OCI-LY3 (cell line): ENCODE data around the gene FGF2.

Experiments
- H2AFZ ChIP-seq: fragments of 200-600, 300-600 bp; shearing (Covaris generic); 2 replicates; pipeline ENCODE4 v1.6.0; 2014; ENCODE audit warnings: antibody characterized with exemption, low read depth, low read length
- H3K27ac ChIP-seq: fragments of 200-600, 300-600 bp; sonication (generic); 2 replicates; pipeline ENCODE4 v1.5.1; 2014; ENCODE audit warnings: mild to moderate bottlenecking, low read length, moderate library complexity, mixed read lengths
- H3K27me3 ChIP-seq: fragments of 200-600, 300-600 bp; sonication (generic); 2 replicates; pipeline ENCODE4 v1.6.1; 2014; ENCODE audit warnings: low read depth, low read length, mixed read lengths
- H3K36me3 ChIP-seq: fragments of 200-600, 300-600 bp; sonication (generic); replicated peaks from 2 replicates; pipeline ENCODE3; 2014; ENCODE audit warnings: low read depth, low read length, mixed read lengths
- H3K4me1 ChIP-seq: fragments of 300-600, 200-600 bp; sonication (generic); 2 replicates; pipeline ENCODE4 v1.6.1; 2014; ENCODE audit warnings: low read length, mixed read lengths
- H3K4me2 ChIP-seq: fragments of 200-600, 300-600 bp; sonication (generic); 2 replicates; pipeline ENCODE4 v1.6.1; 2014; ENCODE audit warnings: low read length, mixed read lengths
- H3K4me3 ChIP-seq: fragments of 300-600, 200-600 bp; sonication (generic); 2 replicates; pipeline ENCODE4 v1.5.1; 2014; ENCODE audit warnings: antibody characterized with exemption, mild to moderate bottlenecking, low read length, moderate library complexity
- H3K79me2 ChIP-seq: fragments of 300-600, 200-600 bp; shearing (Covaris generic); 2 replicates; pipeline ENCODE4 v1.6.1; 2014; ENCODE audit warnings: mild to moderate bottlenecking, low read length, mixed read lengths
- H3K9ac ChIP-seq: fragments of 300-600, 200-600 bp; shearing (Covaris generic); 2 replicates; pipeline ENCODE4 v1.6.0; 2014; ENCODE audit warnings: mild to moderate bottlenecking, low read length, moderate library complexity
- H3K9me3 ChIP-seq: fragments of 200-600, 300-600 bp; shearing (Covaris generic); 2 replicates; pipeline ENCODE4 v1.6.1; 2014; ENCODE audit warnings: low read length, mixed read lengths; ENCODE audit not compliant: insufficient read depth
- H4K20me1 ChIP-seq: fragments of 200-600, 300-600 bp; sonication (generic); 2 replicates; pipeline ENCODE4 v1.6.1; 2016; ENCODE audit warnings: low read length, mixed read lengths; ENCODE audit not compliant: insufficient read depth
- CTCF ChIP-seq: fragments of 200-600, 300-600 bp; sonication (generic); IDR thresholded peaks from 2 replicates; pipeline ENCODE4 v1.5.1; 2014; ENCODE audit warnings: antibody characterized with exemption, low read length, low read depth
- EZH2phosphoT487 ChIP-seq: fragments of 200-600 bp; shearing (Covaris generic); IDR thresholded peaks from 2 replicates; pipeline ENCODE4 v1.6.1; 2018; ENCODE audit warnings: antibody characterized with exemption, mixed run types, low read depth

The FGF2 gene

DNA sequence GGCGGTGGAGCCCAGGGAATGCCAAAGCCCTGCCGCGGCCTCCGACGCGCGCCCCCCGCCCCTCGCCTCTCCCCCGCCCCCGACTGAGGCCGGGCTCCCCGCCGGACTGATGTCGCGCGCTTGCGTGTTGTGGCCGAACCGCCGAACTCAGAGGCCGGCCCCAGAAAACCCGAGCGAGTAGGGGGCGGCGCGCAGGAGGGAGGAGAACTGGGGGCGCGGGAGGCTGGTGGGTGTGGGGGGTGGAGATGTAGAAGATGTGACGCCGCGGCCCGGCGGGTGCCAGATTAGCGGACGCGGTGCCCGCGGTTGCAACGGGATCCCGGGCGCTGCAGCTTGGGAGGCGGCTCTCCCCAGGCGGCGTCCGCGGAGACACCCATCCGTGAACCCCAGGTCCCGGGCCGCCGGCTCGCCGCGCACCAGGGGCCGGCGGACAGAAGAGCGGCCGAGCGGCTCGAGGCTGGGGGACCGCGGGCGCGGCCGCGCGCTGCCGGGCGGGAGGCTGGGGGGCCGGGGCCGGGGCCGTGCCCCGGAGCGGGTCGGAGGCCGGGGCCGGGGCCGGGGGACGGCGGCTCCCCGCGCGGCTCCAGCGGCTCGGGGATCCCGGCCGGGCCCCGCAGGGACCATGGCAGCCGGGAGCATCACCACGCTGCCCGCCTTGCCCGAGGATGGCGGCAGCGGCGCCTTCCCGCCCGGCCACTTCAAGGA, at the start of gene FGF2:
Gene FGF2, plus strand, starts transcription at position 279 of the 705 bp plus-strand sequence. Its CDS starts 344 bp downstream, at position 623.
- peak within 1 kb of the TSS; percentile 85 for H3K9ac ChIP-seq
- peak within 1 kb of the TSS; percentile 58 for H2AFZ ChIP-seq
- H3K27ac ChIP-seq: peak within 1 kb of the TSS; percentile 86
- H3K4me2 ChIP-seq: peak within 1 kb of the TSS; percentile 89
- peak within 1 kb of the TSS; percentile 81 for H3K4me3 ChIP-seq
- H3K36me3 ChIP-seq: peaks cover 6% of the 10 kb centered on the region
- TF ChIP-seq CTCF (no peak), EZH2phosphoT487 (no peak)
- peaks cover 16% of the 10 kb centered on the region for H3K4me1 ChIP-seq
- no peaks in the 10 kb centered on the region for H3K27me3 ChIP-seq
- H3K79me2 ChIP-seq: peaks cover 40% of the 10 kb centered on the region
- H3K9me3 ChIP-seq: no peaks in the 10 kb centered on the region
- no peaks in the 10 kb centered on the region for H4K20me1 ChIP-seq

GRCh38 chr4:122776916-122777315, 49.7 kb upstream of the FGF2 start:
- H3K4me1 ChIP-seq: peaks cover 10% of the 10 kb centered on the region
- H3K9me3 ChIP-seq: no peaks in the 10 kb centered on the region
- no peak overlapping the region for H2AFZ ChIP-seq
- TF ChIP-seq EZH2phosphoT487 (no peak), CTCF (no peak)
- no peak overlapping the region for H3K4me3 ChIP-seq
- H4K20me1 ChIP-seq: no peaks in the 10 kb centered on the region
- no peak overlapping the region for H3K9ac ChIP-seq
- H3K79me2 ChIP-seq: no peaks in the 10 kb centered on the region
- no peak overlapping the region for H3K4me2 ChIP-seq
- H3K27ac ChIP-seq: no peak overlapping the region
- no peaks in the 10 kb centered on the region for H3K36me3 ChIP-seq
- no peaks in the 10 kb centered on the region for H3K27me3 ChIP-seq

- no peak overlapping the region for H3K4me2 ChIP-seq
- no peak overlapping the region for H2AFZ ChIP-seq
Observed at GRCh38 chr4:122777846-122778673, 48.6 kb upstream of the FGF2 start.

More at GRCh38 chr4:122777846-122778673, 48.6 kb upstream of the FGF2 start:
- no peak overlapping the region for H3K27ac ChIP-seq
- H3K9ac ChIP-seq: no peak overlapping the region
- no peaks in the 10 kb centered on the region for H3K79me2 ChIP-seq
- peaks cover 10% of the 10 kb centered on the region for H3K4me1 ChIP-seq
- no peaks in the 10 kb centered on the region for H3K27me3 ChIP-seq
- H4K20me1 ChIP-seq: no peaks in the 10 kb centered on the region
- H3K4me3 ChIP-seq: no peak overlapping the region
- no peaks in the 10 kb centered on the region for H3K36me3 ChIP-seq
- TF ChIP-seq EZH2phosphoT487 (no peak), CTCF (no peak)
- H3K9me3 ChIP-seq: no peaks in the 10 kb centered on the region
